T-cell (primary cell): ENCODE data around the gene ISL1. TPM values are rescaled to one million over a fixed set of nuclear protein-coding genes. Genes with fewer than 3 reads are reported as not detected.
A peak's percentile ranks its signal among the peaks of the same experiment; 100 is the strongest.

Experiments
- ATAC-seq, 4 experiments: fragments of 200-7000 bp in 3 of 4; fragments of 150-1000 bp in 1 of 4; cut with Tn5 transposase; replicated peaks in 1 of 4; 1 replicate in 3 of 4; 2 replicates in 1 of 4; pipeline ENCODE4 v1.10.0; 2021; ENCODE audit warnings: moderate library complexity in 3 of 4, mild to moderate bottlenecking in 2 of 4, moderate number of reproducible peaks in 1 of 4
- CTCF ChIA-PET, 2 donors: fragments of 300-600 bp; sonication (Branson Sonifier 250); formaldehyde crosslinking; loops; one replicate each; lab custom pipeline; 2022; ENCODE audit warnings: antibody characterized with exemption in 2 of 2; lab: Charles Lee
- POLR2A ChIA-PET, 2 donors: fragments of 300-600 bp; sonication (Branson Sonifier 250); formaldehyde crosslinking; loops; one replicate each; lab custom pipeline; 2022; ENCODE audit warnings: antibody characterized with exemption in 2 of 2; lab: Charles Lee
- DNase-seq, 35 experiments: peaks; one replicate each; pipeline versions ENCODE4 v3.0.0 to v3.0.0-alpha.2; 2013 to 2023
- H3K27ac ChIP-seq: one replicate; pipeline ENCODE4 v1.5.1; 2013; ENCODE audit warnings: low read length
- H3K27me3 ChIP-seq, 2 experiments: replicated peaks in 1 of 2; 1 replicate in 1 of 2; 2 replicates in 1 of 2; pipeline versions ENCODE4 v1.6.1 to v1.7.0; 2013; ENCODE audit warnings: low read length in 1 of 2, mixed read lengths in 1 of 2; ENCODE audit not compliant: control insufficient read depth in 2 of 2, insufficient read depth in 2 of 2; ENCODE audit errors: extremely low read depth in 1 of 2
- H3K36me3 ChIP-seq, 2 donors: 1 replicate in 1 of 2; 2 replicates in 1 of 2; pipeline versions ENCODE4 v1.6.1 to v1.7.0; 2013; ENCODE audit warnings: low read length in 1 of 2; ENCODE audit not compliant: control insufficient read depth in 2 of 2, insufficient read depth in 1 of 2; ENCODE audit errors: extremely low read depth in 1 of 2
- H3K4me1 ChIP-seq, 2 experiments: 1 replicate in 1 of 2; 2 replicates in 1 of 2; pipeline versions ENCODE4 v1.6.1 to v1.7.0; 2013; ENCODE audit warnings: low read length in 2 of 2, mixed read lengths in 1 of 2; ENCODE audit not compliant: insufficient read depth in 2 of 2, control insufficient read depth in 1 of 2; ENCODE audit errors: extremely low read depth in 1 of 2
- H3K4me3 ChIP-seq, 2 donors: 1 replicate in 1 of 2; 2 replicates in 1 of 2; pipeline versions ENCODE4 v1.5.1 to v1.7.0; 2013; ENCODE audit warnings: mild to moderate bottlenecking in 2 of 2, low read length in 1 of 2, moderate library complexity in 1 of 2; ENCODE audit not compliant: control insufficient read depth in 1 of 2; ENCODE audit errors: extremely low read depth in 1 of 2
- H3K9me3 ChIP-seq: 2 replicates; pipeline ENCODE4 v1.7.0; 2013
- H3K27ac Mint-ChIP-seq, 2 donors: one replicate each; pipeline ENCODE4 v1.8.0; 2020 to 2021; ENCODE audit warnings: mild to moderate bottlenecking in 2 of 2, mixed read lengths in 2 of 2
- H3K27me3 Mint-ChIP-seq, 2 donors: one replicate each; pipeline ENCODE4 v1.8.0; 2021 to 2022; ENCODE audit warnings: mixed read lengths in 2 of 2
- H3K36me3 Mint-ChIP-seq: one replicate; pipeline ENCODE4 v1.8.0; 2021; ENCODE audit warnings: mixed read lengths
- H3K4me1 Mint-ChIP-seq, 3 donors: one replicate each; pipeline ENCODE4 v1.8.0; 2020 to 2022; ENCODE audit warnings: mixed read lengths in 3 of 3, mild to moderate bottlenecking in 1 of 3
- H3K4me3 Mint-ChIP-seq, 3 donors: one replicate each; pipeline ENCODE4 v1.8.0; 2020 to 2022; ENCODE audit warnings: mild to moderate bottlenecking in 3 of 3, mixed read lengths in 3 of 3, moderate library complexity in 3 of 3
- H3K9me3 Mint-ChIP-seq, 3 donors: one replicate each; pipeline ENCODE4 v1.8.0; 2020 to 2022; ENCODE audit warnings: mixed read lengths in 3 of 3
- WGBS: methylation state at CpG from one replicate; pipeline ENCODE4 v1.1.5; 2013; ENCODE audit warnings: missing lambda C conversion rate; ENCODE audit not compliant: insufficient coverage; 5-methylcytosine and 5-hydroxymethylcytosine counted together
- total RNA-seq, 35 experiments: library from RNA in 6 of 35; stranded (reverse) in 6 of 35; fragments of 120-200 nt in 1 of 35; gene quantifications; one replicate each; pipeline versions ENCODE4 v1.2.1 to v1.2.4 and lab custom pipeline; 2013 to 2026

Gene ISL1
- total RNA-seq, 5 donors from 2014 or later (not counting 1 experiment from before 2014, with no cell fraction given): not detected

DNA sequence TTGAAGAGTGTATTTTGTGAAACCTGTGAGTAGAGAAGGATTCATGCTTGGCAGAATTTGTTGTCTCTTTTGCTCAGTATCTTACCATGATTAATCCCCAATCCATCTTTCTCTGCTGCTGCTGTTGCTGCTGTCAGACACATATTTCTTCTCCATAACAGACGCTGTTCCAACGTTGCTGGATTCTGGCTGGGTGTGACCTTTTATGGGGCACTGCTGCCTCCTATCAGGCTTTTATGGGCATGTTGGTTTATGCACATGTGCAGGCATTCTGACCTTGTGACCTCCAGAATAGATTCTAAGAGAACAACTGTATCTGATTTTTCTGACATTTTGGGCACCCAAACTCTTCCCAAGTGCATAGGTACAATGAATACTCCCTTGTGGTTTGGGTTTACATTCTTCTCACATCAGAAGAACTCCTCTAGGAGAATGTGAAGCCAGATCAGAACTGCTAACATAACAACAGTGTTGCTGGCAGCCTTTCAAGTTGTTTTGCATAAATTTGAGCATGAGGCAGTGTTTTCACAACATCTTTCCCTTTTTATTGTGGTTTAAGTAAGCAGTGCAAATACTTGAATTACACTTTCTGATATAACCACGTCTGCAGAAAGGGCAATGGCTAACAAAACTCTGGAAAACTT, 9.2 kb upstream of the ISL1 start:
- Mint-ChIP-seq H3K36me3 (peaks cover 2% of the 10 kb centered on the region), H3K27me3 (peaks cover 34 to 37% of the 10 kb centered on the region in 2 donors), H3K4me3 (no peak overlapping the region), H3K9me3 (peaks cover 2 to 9% (median 4%) of the 10 kb centered on the region in 3 donors), H3K4me1 (peaks cover 0 to 6% (median 2%) of the 10 kb centered on the region in 3 donors), H3K27ac (no peak overlapping the region)
- no peaks in the 10 kb centered on the region for H3K9me3 ChIP-seq
- ChIA-PET CTCF (no interaction called here), POLR2A (no interaction called here)
- no peaks in the 10 kb centered on the region for H3K4me1 ChIP-seq
- H3K27ac ChIP-seq: no peak overlapping the region
- 36% methylated on average over 2 of the region's 3 CpGs for WGBS
- no peaks in the 10 kb centered on the region for H3K36me3 ChIP-seq
- H3K27me3 ChIP-seq: peaks cover 5 to 26% of the 10 kb centered on the region in 2 experiments
- ATAC-seq: no peak
- H3K4me3 ChIP-seq: no peak overlapping the region
- no peak for DNase-seq

DNA sequence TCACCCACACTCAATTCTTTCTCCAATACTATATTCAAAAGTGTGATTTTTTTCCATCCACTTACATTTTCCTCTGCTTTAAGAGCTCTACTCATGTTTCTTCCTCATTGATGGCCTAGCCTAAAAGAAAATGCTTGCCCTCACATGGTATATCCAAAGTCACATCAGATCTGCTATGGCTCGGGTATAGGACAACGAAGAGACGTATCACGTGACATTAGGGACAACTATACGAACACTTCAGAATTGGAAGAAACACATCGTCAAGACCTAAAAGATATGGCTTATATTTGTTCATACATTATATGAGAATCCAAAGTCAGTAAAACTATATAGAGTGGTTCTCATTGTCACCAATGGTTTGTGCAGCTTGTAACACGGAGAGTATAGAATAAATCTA, 8.2 kb upstream of the ISL1 start:
- ATAC-seq: no peak
- Histone ChIP-seq H3K27ac (no peak overlapping the region), H3K4me1 (no peaks in the 10 kb centered on the region), H3K4me3 (no peak overlapping the region), H3K9me3 (no peaks in the 10 kb centered on the region), H3K36me3 (no peaks in the 10 kb centered on the region), H3K27me3 (peaks cover 13 to 28% of the 10 kb centered on the region in 2 experiments)
- Mint-ChIP-seq H3K4me3 (no peak overlapping the region), H3K27ac (no peak overlapping the region), H3K27me3 (peaks cover 43 to 47% of the 10 kb centered on the region in 2 donors), H3K9me3 (peaks cover 2 to 9% (median 4%) of the 10 kb centered on the region in 3 donors), H3K4me1 (peaks cover 0 to 6% (median 5%) of the 10 kb centered on the region in 3 donors), H3K36me3 (peaks cover 2% of the 10 kb centered on the region)
- ChIA-PET CTCF (no interaction called here), POLR2A (interaction anchor here in 1 of 2 donors (0.6 kb wide), 1 partner anchor 10 kb away, joined by 3 read pairs; no protein-coding TSS in a partner anchor)
- 88% methylated on average over 5 of the region's 7 CpGs for WGBS
- DNase-seq: no peak

DNA sequence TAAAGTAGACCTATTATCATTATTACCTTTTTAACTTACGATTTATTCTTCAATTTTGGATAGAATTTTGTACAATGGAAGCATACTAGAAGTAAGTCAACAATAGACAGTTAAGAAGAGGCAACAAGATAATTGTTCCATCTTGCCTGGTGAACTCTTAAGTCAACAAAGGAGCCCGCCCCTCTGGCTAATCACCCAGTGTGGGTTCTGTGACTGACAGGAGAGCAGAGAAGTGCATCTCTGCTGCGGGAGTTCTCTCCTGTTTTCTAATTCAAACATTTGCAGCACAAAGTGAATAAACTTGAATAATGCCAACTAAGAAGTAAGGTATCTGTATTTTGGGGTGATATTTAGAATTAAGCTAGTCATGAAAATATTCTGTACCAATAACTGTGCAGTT, 6.7 kb upstream of the ISL1 start:
- ChIA-PET POLR2A (no interaction called here), CTCF (no interaction called here)
- peaks cover 0 to 6% (median 5%) of the 10 kb centered on the region in 3 donors for H3K4me1 Mint-ChIP-seq
- Histone ChIP-seq H3K4me3 (no peak overlapping the region), H3K27me3 (peaks cover 27 to 28% of the 10 kb centered on the region in 2 experiments), H3K4me1 (no peaks in the 10 kb centered on the region), H3K9me3 (no peaks in the 10 kb centered on the region), H3K36me3 (no peaks in the 10 kb centered on the region), H3K27ac (no peak overlapping the region)
- no peak overlapping the region for H3K27ac Mint-ChIP-seq
- WGBS: no CpG with 5 or more reads among the region's 3 CpGs
- no peak overlapping the region for H3K4me3 Mint-ChIP-seq
- H3K27me3 Mint-ChIP-seq: peaks cover 55 to 62% of the 10 kb centered on the region in 2 donors
- no peak for ATAC-seq
- no peak for DNase-seq
- peaks cover 2 to 9% (median 4%) of the 10 kb centered on the region in 3 donors for H3K9me3 Mint-ChIP-seq
- H3K36me3 Mint-ChIP-seq: peaks cover 2% of the 10 kb centered on the region

DNA sequence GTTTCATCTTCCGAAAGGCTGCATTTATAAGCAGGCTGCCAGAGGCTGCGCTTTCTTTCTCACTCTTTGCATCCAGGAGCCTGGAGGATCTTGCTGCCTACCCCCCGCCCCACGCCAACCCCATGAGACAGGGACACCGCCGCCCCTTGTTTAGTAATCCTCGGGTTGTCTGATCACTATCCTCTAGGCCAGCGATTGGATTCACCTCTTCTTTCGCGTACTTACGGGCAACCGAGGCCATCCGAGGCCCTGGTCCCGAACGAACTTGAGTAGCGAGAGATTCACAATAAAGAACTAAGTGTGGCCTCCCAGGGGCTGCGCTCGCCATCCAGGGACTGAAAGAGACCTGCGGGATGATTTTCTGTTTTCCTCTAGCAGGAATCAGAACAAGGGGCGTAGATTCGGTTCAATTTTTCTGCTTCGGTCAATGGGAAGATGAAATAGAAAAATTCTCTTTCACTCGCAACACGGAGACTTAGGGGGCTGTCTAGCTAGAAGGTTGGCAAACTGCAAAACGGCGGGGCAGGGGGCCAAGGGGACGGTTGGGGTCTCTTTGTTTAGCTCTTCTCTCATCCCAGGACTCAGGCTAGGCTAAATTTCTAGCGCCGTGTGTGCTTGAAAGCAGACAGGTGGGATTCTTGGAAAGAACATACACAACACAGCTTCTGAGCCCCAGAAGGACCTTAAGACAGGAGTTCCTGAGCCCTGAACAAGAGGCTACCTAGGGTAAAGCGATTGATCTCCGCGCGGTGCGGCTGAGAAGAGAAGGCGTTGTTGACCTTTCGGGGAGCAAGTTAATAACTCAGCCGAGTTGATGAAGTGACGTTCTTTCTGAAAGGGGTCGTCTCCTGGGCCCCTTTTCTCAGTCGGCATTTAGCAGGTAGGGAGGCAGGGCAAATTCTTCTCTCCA, 5.8 kb upstream of the ISL1 start:
- CTCF ChIA-PET: no interaction called here
- H3K27ac ChIP-seq: no peak overlapping the region
- peaks cover 0 to 7% (median 7%) of the 10 kb centered on the region in 3 donors for H3K4me1 Mint-ChIP-seq
- H3K9me3 Mint-ChIP-seq: peaks cover 2 to 9% (median 4%) of the 10 kb centered on the region in 3 donors
- H3K27me3 ChIP-seq: peaks cover 33 to 36% of the 10 kb centered on the region in 2 experiments
- WGBS: 23% methylated on average over 33 of the region's 40 CpGs
- no peak overlapping the region for H3K27ac Mint-ChIP-seq
- H3K36me3 Mint-ChIP-seq: peaks cover 2% of the 10 kb centered on the region
- H3K36me3 ChIP-seq: no peaks in the 10 kb centered on the region
- no peaks in the 10 kb centered on the region for H3K4me1 ChIP-seq
- DNase-seq (no peak), ATAC-seq (no peak)
- H3K4me3 ChIP-seq: no peak overlapping the region
- H3K9me3 ChIP-seq: no peaks in the 10 kb centered on the region
- peaks cover 62 to 71% of the 10 kb centered on the region in 2 donors for H3K27me3 Mint-ChIP-seq
- POLR2A ChIA-PET: no interaction called here
- H3K4me3 Mint-ChIP-seq: no peak overlapping the region

DNA sequence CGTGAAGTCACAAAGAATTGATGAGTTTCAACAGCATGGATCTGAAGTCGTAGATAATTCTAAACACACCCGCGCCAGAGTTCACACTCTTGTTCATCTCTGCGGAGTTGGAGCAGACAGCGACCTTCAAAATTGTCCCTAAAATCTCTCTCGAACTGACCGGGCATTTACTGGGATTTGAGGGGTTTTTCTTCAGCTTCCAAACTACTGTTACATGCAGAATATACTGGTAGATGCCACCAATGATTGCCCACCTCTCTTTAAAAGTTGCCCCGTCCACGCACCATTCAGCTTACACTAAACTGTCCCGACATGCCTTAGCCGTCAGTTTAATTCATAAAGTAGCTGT, 5.2 kb upstream of the ISL1 start:
- Histone ChIP-seq H3K9me3 (no peaks in the 10 kb centered on the region), H3K27me3 (peaks cover 38 to 39% of the 10 kb centered on the region in 2 experiments), H3K27ac (no peak overlapping the region), H3K36me3 (no peaks in the 10 kb centered on the region), H3K4me3 (no peak overlapping the region), H3K4me1 (no peaks in the 10 kb centered on the region)
- peak overlapping the region in 1 of 3 donors; percentile 12 for H3K4me3 Mint-ChIP-seq
- no peak overlapping the region for H3K27ac Mint-ChIP-seq
- 22% methylated on average over 5 of the region's 12 CpGs for WGBS
- ATAC-seq (no peak), DNase-seq (no peak)
- ChIA-PET CTCF (no interaction called here), POLR2A (no interaction called here)
- peaks cover 66 to 77% of the 10 kb centered on the region in 2 donors for H3K27me3 Mint-ChIP-seq
- peaks cover 2 to 9% (median 4%) of the 10 kb centered on the region in 3 donors for H3K9me3 Mint-ChIP-seq
- peaks cover 3 to 7% (median 7%) of the 10 kb centered on the region in 3 donors for H3K4me1 Mint-ChIP-seq
- H3K36me3 Mint-ChIP-seq: peaks cover 2% of the 10 kb centered on the region

DNA sequence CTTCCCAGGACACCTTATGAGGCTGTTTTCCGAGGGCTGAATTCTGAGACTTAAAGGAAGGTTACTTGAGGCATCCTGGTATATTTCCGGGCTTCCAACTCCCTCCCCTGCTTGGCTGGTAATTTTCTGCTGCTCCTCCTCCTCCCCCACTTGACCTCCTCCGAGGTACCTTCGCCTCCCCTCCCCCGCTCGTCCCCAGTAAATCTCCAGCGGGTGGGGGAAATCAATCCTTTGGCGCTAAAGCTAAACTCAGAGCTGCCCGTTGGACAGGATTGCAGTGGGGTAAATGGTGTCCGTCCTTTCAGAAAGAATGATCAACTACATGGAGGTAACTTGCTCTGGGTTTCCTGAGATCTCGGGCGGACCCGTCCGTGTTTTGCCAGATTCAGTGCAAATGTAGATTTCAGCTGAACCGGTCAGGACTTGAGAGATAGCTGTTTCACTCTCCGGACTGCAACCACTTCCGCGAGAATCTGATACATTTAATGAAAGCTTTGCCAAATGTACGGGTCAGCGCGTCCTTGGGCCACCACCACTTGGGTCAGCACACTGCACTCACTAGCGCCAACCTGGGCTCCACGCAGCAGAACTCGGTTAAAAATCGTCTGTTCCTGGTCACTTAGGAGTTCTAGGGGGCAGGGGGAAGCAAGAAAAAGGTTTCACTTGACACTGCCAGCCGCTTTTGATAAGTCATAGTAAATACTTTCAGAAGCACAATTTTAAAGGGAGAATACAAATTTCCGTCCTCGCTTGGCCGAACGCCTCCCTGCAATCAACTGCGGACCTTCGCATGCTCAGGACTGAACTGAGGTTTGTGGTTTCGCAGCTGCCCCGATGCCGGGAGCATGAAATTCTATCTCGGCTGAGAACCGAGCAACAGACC, 4.6 kb upstream of the ISL1 start:
- ChIA-PET CTCF (no interaction called here), POLR2A (no interaction called here)
- Mint-ChIP-seq H3K9me3 (peaks cover 2 to 9% (median 4%) of the 10 kb centered on the region in 3 donors), H3K4me3 (peak overlapping the region in 1 of 3 donors; percentile 12), H3K4me1 (peaks cover 7% of the 10 kb centered on the region in 3 donors), H3K27ac (no peak overlapping the region), H3K27me3 (peaks cover 72 to 83% of the 10 kb centered on the region in 2 donors), H3K36me3 (peaks cover 2% of the 10 kb centered on the region)
- no peak for ATAC-seq
- Histone ChIP-seq H3K9me3 (no peaks in the 10 kb centered on the region), H3K27me3 (peaks cover 41 to 46% of the 10 kb centered on the region in 2 experiments), H3K36me3 (no peaks in the 10 kb centered on the region), H3K4me1 (no peaks in the 10 kb centered on the region), H3K4me3 (no peak overlapping the region), H3K27ac (no peak overlapping the region)
- 5% methylated on average over 28 of the region's 37 CpGs for WGBS
- DNase-seq: no peak
